ENCODE measurements around the gene FMO1.

The FMO1 gene

DNA sequence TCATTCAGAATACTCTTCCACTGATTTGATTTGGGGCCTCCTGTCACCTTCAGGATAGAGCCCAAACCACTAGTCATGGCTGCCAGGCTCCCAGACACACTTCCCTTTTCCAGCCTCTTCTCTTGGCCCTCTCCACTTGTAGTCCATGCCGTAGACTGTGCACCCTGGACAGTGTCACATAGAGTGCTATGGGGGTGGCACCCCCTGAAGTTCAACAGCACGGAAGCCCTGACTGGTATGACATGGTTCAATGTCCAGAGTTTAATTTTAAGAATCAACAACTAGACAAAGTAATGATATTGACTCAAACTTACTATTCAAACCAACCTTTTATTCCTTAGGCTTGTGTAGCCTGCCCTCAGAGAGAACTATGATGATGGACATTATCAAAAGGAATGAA is 40.9 kb upstream of the FMO1 start:
- TF ChIP-seq TEAD4 (IDR thresholded peaks at IDR 0.05): no peak
- no peak for TF ChIP-seq EP300 (IDR thresholded peaks at IDR 0.05; ENCODE audit: borderline replicate concordance)
- no peak for TF ChIP-seq ZBTB7A (IDR thresholded peaks at IDR 0.05; ENCODE audit: low read depth)
- TF ChIP-seq, protein P1, sequence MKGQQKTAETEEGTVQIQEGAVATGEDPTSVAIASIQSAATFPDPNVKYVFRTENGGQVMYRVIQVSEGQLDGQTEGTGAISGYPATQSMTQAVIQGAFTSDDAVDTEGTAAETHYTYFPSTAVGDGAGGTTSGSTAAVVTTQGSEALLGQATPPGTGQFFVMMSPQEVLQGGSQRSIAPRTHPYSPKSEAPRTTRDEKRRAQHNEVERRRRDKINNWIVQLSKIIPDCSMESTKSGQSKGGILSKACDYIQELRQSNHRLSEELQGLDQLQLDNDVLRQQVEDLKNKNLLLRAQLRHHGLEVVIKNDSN (IDR thresholded peaks at IDR 0.05): no peak
- TF ChIP-seq YY1 (IDR thresholded peaks at IDR 0.05; ENCODE audit: low read depth): no peak
- no peak for TF ChIP-seq RAD21 (IDR thresholded peaks at IDR 0.05; ENCODE audit: low read depth)
- no peak for TF ChIP-seq CREB1 (IDR thresholded peaks at IDR 0.05; ENCODE audit: low read depth)
- TF ChIP-seq FOXM1 (IDR thresholded peaks at IDR 0.05; ENCODE audit: borderline replicate concordance, low read depth): no peak
- no peak for TF ChIP-seq TAF1 (IDR thresholded peaks at IDR 0.05; ENCODE audit: low read depth)
- no peak for TF ChIP-seq EGR1 (IDR thresholded peaks at IDR 0.05)
- TF ChIP-seq TCF12 (IDR thresholded peaks at IDR 0.05; ENCODE audit: low read depth): no peak
- TF ChIP-seq, protein P2, sequence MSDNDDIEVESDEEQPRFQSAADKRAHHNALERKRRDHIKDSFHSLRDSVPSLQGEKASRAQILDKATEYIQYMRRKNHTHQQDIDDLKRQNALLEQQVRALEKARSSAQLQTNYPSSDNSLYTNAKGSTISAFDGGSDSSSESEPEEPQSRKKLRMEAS (IDR thresholded peaks at IDR 0.05): no peak
- no peak for TF ChIP-seq NFIC (IDR thresholded peaks at IDR 0.05)
- no peak for TF ChIP-seq CEBPB (IDR thresholded peaks at IDR 0.05)
- TF ChIP-seq, protein P3, sequence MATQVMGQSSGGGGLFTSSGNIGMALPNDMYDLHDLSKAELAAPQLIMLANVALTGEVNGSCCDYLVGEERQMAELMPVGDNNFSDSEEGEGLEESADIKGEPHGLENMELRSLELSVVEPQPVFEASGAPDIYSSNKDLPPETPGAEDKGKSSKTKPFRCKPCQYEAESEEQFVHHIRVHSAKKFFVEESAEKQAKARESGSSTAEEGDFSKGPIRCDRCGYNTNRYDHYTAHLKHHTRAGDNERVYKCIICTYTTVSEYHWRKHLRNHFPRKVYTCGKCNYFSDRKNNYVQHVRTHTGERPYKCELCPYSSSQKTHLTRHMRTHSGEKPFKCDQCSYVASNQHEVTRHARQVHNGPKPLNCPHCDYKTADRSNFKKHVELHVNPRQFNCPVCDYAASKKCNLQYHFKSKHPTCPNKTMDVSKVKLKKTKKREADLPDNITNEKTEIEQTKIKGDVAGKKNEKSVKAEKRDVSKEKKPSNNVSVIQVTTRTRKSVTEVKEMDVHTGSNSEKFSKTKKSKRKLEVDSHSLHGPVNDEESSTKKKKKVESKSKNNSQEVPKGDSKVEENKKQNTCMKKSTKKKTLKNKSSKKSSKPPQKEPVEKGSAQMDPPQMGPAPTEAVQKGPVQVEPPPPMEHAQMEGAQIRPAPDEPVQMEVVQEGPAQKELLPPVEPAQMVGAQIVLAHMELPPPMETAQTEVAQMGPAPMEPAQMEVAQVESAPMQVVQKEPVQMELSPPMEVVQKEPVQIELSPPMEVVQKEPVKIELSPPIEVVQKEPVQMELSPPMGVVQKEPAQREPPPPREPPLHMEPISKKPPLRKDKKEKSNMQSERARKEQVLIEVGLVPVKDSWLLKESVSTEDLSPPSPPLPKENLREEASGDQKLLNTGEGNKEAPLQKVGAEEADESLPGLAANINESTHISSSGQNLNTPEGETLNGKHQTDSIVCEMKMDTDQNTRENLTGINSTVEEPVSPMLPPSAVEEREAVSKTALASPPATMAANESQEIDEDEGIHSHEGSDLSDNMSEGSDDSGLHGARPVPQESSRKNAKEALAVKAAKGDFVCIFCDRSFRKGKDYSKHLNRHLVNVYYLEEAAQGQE (IDR thresholded peaks at IDR 0.05; ENCODE audit: low read depth): no peak

DNA sequence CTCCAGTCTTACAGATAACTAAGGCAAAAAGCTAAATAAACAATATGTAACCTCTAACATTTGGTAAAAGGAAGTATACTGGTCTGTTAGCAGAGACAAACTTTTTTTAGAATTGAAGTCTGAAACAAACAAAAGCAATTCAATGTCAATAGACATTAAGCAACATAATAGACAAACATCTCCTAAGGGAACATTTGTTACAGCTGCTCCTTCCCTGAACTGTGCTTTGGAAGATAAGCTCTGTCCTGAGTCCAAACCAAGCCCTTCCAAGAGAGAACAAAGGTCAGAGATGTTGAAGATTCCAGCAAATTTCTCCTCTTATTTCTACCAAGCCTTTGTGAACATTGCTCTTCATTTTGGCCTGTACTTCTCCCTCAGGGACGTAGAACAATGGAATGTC is 37.9 kb upstream of the FMO1 start:
- no peak for TF ChIP-seq NFIC (IDR thresholded peaks at IDR 0.05)
- no peak for TF ChIP-seq ZBTB7A (IDR thresholded peaks at IDR 0.05; ENCODE audit: low read depth)
- no peak for TF ChIP-seq YY1 (IDR thresholded peaks at IDR 0.05; ENCODE audit: low read depth)
- TF ChIP-seq FOXM1 (IDR thresholded peaks at IDR 0.05; ENCODE audit: borderline replicate concordance, low read depth): no peak
- TF ChIP-seq TCF12 (IDR thresholded peaks at IDR 0.05; ENCODE audit: low read depth): no peak
- no peak for TF ChIP-seq CEBPB (IDR thresholded peaks at IDR 0.05)
- TF ChIP-seq TEAD4 (IDR thresholded peaks at IDR 0.05): no peak
- TF ChIP-seq EP300 (IDR thresholded peaks at IDR 0.05; ENCODE audit: borderline replicate concordance): no peak
- TF ChIP-seq TAF1 (IDR thresholded peaks at IDR 0.05; ENCODE audit: low read depth): no peak
- no peak for TF ChIP-seq RAD21 (IDR thresholded peaks at IDR 0.05; ENCODE audit: low read depth)
- no peak for TF ChIP-seq EGR1 (IDR thresholded peaks at IDR 0.05)
- TF ChIP-seq, protein P2 (IDR thresholded peaks at IDR 0.05): no peak

DNA sequence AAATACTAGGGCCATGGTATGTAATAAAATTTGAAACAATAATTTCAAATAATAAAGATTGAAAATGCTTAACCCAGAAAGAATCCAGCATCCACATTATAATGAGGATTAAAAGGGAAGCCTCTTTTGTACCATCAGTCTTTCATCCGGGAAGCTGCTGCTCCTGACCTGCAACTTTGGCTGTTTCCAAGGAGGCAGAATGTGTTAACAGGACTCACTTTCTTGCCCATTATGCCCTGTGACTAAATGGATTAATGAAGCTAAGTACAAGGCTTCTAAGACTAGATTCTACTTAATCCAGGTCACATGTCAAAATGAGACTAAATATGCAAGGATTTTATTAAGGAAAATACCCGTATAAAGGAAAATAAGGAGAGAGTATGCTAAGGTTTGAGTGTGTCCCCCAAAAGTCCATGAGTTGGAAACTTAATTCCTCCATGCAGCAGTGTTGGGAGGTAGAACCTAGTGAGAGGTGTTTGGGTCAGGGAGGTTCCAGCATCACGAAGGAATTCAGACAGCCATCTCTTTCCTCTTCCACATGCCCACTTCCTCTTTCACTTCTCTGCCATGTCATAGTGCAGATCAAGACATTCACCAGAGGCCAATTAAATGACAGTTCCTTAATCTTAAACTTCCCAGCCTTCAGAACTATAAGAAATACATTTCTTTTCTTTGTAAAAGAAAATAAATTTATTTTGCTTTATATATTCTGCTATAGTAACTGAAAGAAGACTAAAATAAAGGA is 35.5 kb upstream of the FMO1 start:
- TF ChIP-seq RAD21 (IDR thresholded peaks at IDR 0.05; ENCODE audit: low read depth) (no peak), EGR1 (IDR thresholded peaks at IDR 0.05) (no peak), TEAD4 (IDR thresholded peaks at IDR 0.05) (no peak), CEBPB (IDR thresholded peaks at IDR 0.05) (no peak), TAF1 (IDR thresholded peaks at IDR 0.05; ENCODE audit: low read depth) (no peak), FOXM1 (IDR thresholded peaks at IDR 0.05; ENCODE audit: borderline replicate concordance, low read depth) (no peak), NFIC (IDR thresholded peaks at IDR 0.05) (no peak), YY1 (IDR thresholded peaks at IDR 0.05; ENCODE audit: low read depth) (no peak), ZBTB7A (IDR thresholded peaks at IDR 0.05; ENCODE audit: low read depth) (no peak), CREB1 (IDR thresholded peaks at IDR 0.05; ENCODE audit: low read depth) (no peak), TCF12 (IDR thresholded peaks at IDR 0.05; ENCODE audit: low read depth) (no peak), EP300 (IDR thresholded peaks at IDR 0.05; ENCODE audit: borderline replicate concordance) (no peak)
- TF ChIP-seq, protein P3 (IDR thresholded peaks at IDR 0.05; ENCODE audit: low read depth): no peak
- TF ChIP-seq, protein P2 (IDR thresholded peaks at IDR 0.05): no peak
- TF ChIP-seq, protein P1 (IDR thresholded peaks at IDR 0.05): no peak

DNA sequence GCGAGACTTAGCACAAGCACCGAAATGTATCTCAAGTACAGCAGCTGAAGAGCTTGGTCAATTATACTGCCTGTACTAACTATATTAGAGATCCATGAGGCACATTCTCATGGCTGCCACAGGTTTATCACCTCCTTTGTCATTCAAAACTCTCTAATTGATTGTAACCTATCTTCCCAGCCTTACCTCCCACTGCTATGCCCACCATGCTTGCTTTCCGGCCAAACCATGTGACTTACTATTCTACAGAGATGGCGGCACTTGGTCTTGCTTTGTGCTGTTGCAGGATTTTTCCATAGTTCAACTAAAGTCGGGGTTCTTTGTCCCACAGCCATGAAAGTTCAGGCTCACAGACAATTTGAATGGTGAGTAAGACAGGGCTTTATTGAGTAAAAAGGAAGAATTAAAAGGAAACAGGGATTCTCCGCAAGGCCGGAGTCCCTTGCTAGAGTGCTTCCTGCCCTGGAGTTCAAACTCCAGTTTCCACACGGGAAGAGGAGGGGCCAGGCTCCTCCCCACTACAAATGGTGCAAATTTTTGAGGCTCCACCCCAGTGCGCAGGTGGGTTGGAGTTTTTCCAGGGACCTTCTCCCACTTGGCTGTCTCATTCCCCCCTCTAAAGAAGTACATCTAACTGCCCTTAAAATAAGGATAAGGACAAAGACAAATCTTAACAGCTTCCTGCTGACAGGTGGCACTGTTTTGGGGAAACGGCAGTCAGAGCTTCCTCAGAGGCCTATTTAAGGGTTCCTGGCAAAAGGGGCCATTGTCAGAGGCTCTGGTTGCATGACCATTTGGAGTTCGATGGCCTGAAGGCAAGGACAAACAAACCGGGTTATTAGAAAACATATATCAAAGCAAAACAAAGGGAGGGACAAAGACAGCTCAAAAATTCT is 34.5 kb upstream of the FMO1 start:
- TF ChIP-seq FOXM1 (IDR thresholded peaks at IDR 0.05; ENCODE audit: borderline replicate concordance, low read depth) (no peak), TEAD4 (IDR thresholded peaks at IDR 0.05) (no peak), YY1 (IDR thresholded peaks at IDR 0.05; ENCODE audit: low read depth) (no peak), NFIC (IDR thresholded peaks at IDR 0.05) (no peak)
- TF ChIP-seq, protein P2 (IDR thresholded peaks at IDR 0.05): no peak
- TF ChIP-seq, protein P3 (IDR thresholded peaks at IDR 0.05; ENCODE audit: low read depth): no peak
- TF ChIP-seq, protein P1 (IDR thresholded peaks at IDR 0.05): no peak

Measured in Ishikawa (cell line).